ENCODE measurements around the gene STPG4. TPM values are rescaled to one million over a fixed set of nuclear protein-coding genes. Genes with fewer than 3 reads are reported as not detected.
A peak's percentile ranks its signal among the peaks of the same experiment; 100 is the strongest.

STPG4 gene
- total RNA-seq, 1 donor from 2014 or later, result 0.60 TPM

- H3K27me3 Mint-ChIP-seq, result no peaks in the 10 kb centered on the region
- H3K27ac Mint-ChIP-seq, result peak overlapping the region; percentile 27
- DNase-seq (no peak), ATAC-seq (ENCODE audit: low read depth) (no peak)
- H3K36me3 Mint-ChIP-seq (ENCODE audit: low read depth), result peaks cover 52% of the 10 kb centered on the region
- TF ChIP-seq, protein P1, sequence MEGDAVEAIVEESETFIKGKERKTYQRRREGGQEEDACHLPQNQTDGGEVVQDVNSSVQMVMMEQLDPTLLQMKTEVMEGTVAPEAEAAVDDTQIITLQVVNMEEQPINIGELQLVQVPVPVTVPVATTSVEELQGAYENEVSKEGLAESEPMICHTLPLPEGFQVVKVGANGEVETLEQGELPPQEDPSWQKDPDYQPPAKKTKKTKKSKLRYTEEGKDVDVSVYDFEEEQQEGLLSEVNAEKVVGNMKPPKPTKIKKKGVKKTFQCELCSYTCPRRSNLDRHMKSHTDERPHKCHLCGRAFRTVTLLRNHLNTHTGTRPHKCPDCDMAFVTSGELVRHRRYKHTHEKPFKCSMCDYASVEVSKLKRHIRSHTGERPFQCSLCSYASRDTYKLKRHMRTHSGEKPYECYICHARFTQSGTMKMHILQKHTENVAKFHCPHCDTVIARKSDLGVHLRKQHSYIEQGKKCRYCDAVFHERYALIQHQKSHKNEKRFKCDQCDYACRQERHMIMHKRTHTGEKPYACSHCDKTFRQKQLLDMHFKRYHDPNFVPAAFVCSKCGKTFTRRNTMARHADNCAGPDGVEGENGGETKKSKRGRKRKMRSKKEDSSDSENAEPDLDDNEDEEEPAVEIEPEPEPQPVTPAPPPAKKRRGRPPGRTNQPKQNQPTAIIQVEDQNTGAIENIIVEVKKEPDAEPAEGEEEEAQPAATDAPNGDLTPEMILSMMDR (IDR thresholded peaks at IDR 0.05), result no peak
- H3K9me3 Mint-ChIP-seq, result no peaks in the 10 kb centered on the region
- peaks cover 55% of the 10 kb centered on the region for H3K4me1 Mint-ChIP-seq
- intact Hi-C loops (cut with micrococcal nuclease), result no loop called here
- ChIA-PET CTCF (no interaction called here), POLR2A (no interaction called here)
- no peak overlapping the region for H3K4me3 Mint-ChIP-seq
Observed at GRCh38 chr2:47075361-47076125, 79.6 kb downstream of the STPG4 start.

GRCh38 chr2:47074691-47075090, 80.4 kb downstream of the STPG4 start:
- Mint-ChIP-seq H3K4me3 (no peak overlapping the region), H3K36me3 (ENCODE audit: low read depth) (peaks cover 54% of the 10 kb centered on the region), H3K4me1 (peaks cover 58% of the 10 kb centered on the region), H3K27me3 (no peaks in the 10 kb centered on the region), H3K9me3 (no peaks in the 10 kb centered on the region), H3K27ac (peak overlapping the region; percentile 41)
- intact Hi-C loops (cut with micrococcal nuclease), result no loop called here
- ChIA-PET CTCF (no interaction called here), POLR2A (no interaction called here)
- DNase-seq, result no peak
- no peak for ATAC-seq (ENCODE audit: low read depth)
- TF ChIP-seq, protein P1 (IDR thresholded peaks at IDR 0.05), result no peak

- no peaks in the 10 kb centered on the region for H3K9me3 Mint-ChIP-seq
- no peak overlapping the region for H3K4me3 Mint-ChIP-seq
- no peaks in the 10 kb centered on the region for H3K27me3 Mint-ChIP-seq
- H3K27ac Mint-ChIP-seq, result peak overlapping the region; percentile 96
- intact Hi-C loops (cut with micrococcal nuclease), result no loop called here
- CTCF ChIA-PET, result interaction anchor here (1.3 kb wide), 1 partner anchor 250 kb away, joined by 4 read pairs; no protein-coding TSS in a partner anchor
- no peak for ATAC-seq (ENCODE audit: low read depth)
- peaks cover 62% of the 10 kb centered on the region for H3K4me1 Mint-ChIP-seq
- POLR2A ChIA-PET, result no interaction called here
- no peak for DNase-seq
- TF ChIP-seq, protein P1 (IDR thresholded peaks at IDR 0.05), result no peak
- peaks cover 63% of the 10 kb centered on the region for H3K36me3 Mint-ChIP-seq (ENCODE audit: low read depth)
Observed at GRCh38 chr2:47073641-47074040, 81.5 kb downstream of the STPG4 start.

DNA sequence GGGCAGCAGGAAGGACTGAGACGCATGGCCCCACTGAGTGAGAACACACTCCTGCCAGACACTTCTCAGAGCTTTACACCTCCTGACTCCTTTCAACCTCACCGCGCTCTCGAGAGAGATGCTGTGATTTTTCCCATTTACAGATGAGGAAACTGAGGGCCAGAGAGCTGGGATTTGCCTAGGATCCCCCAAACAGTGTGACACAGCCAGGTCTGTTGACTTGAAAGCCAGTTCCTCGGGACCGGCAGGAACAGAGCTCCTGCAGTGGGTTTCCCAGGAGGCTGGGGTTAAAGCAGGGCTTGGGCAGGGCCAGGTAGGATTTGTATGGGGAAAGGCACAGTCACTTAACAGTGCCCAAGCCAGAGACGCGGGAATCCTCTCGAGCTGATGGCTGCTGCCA, 81.9 kb downstream of the STPG4 start:
- H3K27ac Mint-ChIP-seq, result peak overlapping the region; percentile 96
- H3K27me3 Mint-ChIP-seq, result no peaks in the 10 kb centered on the region
- ChIA-PET CTCF (interaction anchor here (1.3 kb wide), 1 partner anchor 250 kb away, joined by 4 read pairs; no protein-coding TSS in a partner anchor), POLR2A (interaction anchor here (1.4 kb wide), 1 partner anchor 15 kb away, joined by 4 read pairs; no protein-coding TSS in a partner anchor)
- no peaks in the 10 kb centered on the region for H3K9me3 Mint-ChIP-seq
- TF ChIP-seq, protein P1 (IDR thresholded peaks at IDR 0.05), result no peak
- peaks cover 65% of the 10 kb centered on the region for H3K4me1 Mint-ChIP-seq
- DNase-seq, result no peak
- H3K36me3 Mint-ChIP-seq (ENCODE audit: low read depth), result peaks cover 66% of the 10 kb centered on the region
- intact Hi-C loops (cut with micrococcal nuclease), result no loop called here
- ATAC-seq (ENCODE audit: low read depth), result no peak
- H3K4me3 Mint-ChIP-seq, result peak overlapping the region; percentile 70

DNA sequence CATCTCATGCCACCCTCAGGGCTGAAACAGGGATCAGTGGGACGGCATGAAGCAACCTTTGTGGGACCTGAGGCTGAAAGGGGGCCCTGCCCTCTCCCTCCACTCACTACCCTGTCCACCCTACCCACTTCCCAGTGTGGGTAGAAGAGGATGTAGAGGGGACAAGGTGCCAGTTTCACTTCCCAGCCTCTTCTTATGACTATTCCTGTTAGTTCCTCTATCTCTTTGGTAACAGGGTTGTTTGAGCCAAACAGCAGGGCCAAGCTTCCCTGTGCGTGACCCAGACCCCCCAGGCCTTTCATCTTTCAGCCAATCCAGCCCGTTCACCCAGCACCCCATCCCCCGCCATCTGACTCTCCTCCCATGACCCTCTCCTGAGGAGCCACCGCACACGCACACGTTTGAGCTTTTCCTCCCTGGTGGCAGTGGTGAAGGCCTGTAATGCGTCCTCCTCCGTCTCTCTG, 82.3 kb downstream of the STPG4 start:
- ATAC-seq (ENCODE audit: low read depth), result peak; percentile 79
- ChIA-PET POLR2A (interaction anchor here (1.4 kb wide), 1 partner anchor 15 kb away, joined by 4 read pairs; no protein-coding TSS in a partner anchor), CTCF (interaction anchor here (1.3 kb wide), 1 partner anchor 251 kb away, joined by 4 read pairs; no protein-coding TSS in a partner anchor)
- Mint-ChIP-seq H3K4me1 (peaks cover 67% of the 10 kb centered on the region), H3K4me3 (peak overlapping the region; percentile 70), H3K27ac (peak overlapping the region; percentile 96), H3K9me3 (no peaks in the 10 kb centered on the region), H3K27me3 (no peaks in the 10 kb centered on the region), H3K36me3 (ENCODE audit: low read depth) (peaks cover 71% of the 10 kb centered on the region)
- TF ChIP-seq, protein P1 (IDR thresholded peaks at IDR 0.05), result no peak
- intact Hi-C loops (cut with micrococcal nuclease), result no loop called here
- DNase-seq, result peak; percentile 54

All from activated B cell treated with CpG ODN at 0.5 μM for 24 hours (primary cell).